HepG2 (cell line): ENCODE measurements around the gene CA14. TPM values are rescaled to one million over a fixed set of nuclear protein-coding genes. Genes with fewer than 3 reads are reported as not detected.

ENCODE experiments used
- ASH2L ChIP-seq: fragments of 300-600, 200-600 bp; sonication (generic); IDR thresholded peaks from 2 replicates; pipeline ENCODE4 v1.7.0; 2017; ENCODE audit warnings: low read depth, mild to moderate bottlenecking, moderate library complexity, mixed read lengths, low read length; ENCODE audit not compliant: insufficient read length
- EP300 ChIP-seq, 3 experiments: sonication (generic) in 1 of 3; formaldehyde crosslinking in 1 of 3; IDR thresholded peaks; 2 replicates each; pipeline versions ENCODE4 v1.5.1 to v1.6.1; 2011 to 2020; ENCODE audit warnings: low read depth in 2 of 3, low read length in 2 of 3, borderline replicate concordance in 1 of 3, improper control_type of control experiment in 1 of 3, mild to moderate bottlenecking in 1 of 3, missing genetic modification reagents in 1 of 3, moderate library complexity in 1 of 3
- ISX ChIP-seq: sonication (generic); formaldehyde crosslinking; conservative IDR thresholded peaks from 2 replicates; pipeline ENCODE4 v1.5.0; 2020; ENCODE audit warnings: missing genetic modification reagents
- KLF16 ChIP-seq, 2 experiments: sonication (generic) in 1 of 2; formaldehyde crosslinking in 1 of 2; IDR thresholded peaks; 2 replicates each; pipeline versions ENCODE4 v1.6.1 to v1.8.0; 2016 to 2023; ENCODE audit warnings: missing genetic modification reagents in 2 of 2, missing compliant biosample characterization in 1 of 2
- NBN ChIP-seq: fragments of 450-650 bp; conservative IDR thresholded peaks from 2 replicates; pipeline ENCODE4 v1.6.1; 2017
- NR2C2 ChIP-seq: sonication (generic); formaldehyde crosslinking; IDR thresholded peaks from 2 replicates; pipeline ENCODE4 v1.4.0; 2020; ENCODE audit warnings: missing genetic modification reagents, mild to moderate bottlenecking, moderate library complexity, borderline replicate concordance
- SCMH1 ChIP-seq: sonication (generic); formaldehyde crosslinking; IDR thresholded peaks from 2 replicates; pipeline ENCODE4 v1.9.0; 2021; ENCODE audit warnings: missing genetic modification reagents, mild to moderate bottlenecking, borderline replicate concordance
- TRIM24 ChIP-seq: sonication (generic); formaldehyde crosslinking; IDR thresholded peaks from 2 replicates; pipeline ENCODE4 v1.8.0; 2022; ENCODE audit warnings: mild to moderate bottlenecking, missing genetic modification reagents
- ZBTB38 ChIP-seq: sonication (generic); formaldehyde crosslinking; IDR thresholded peaks from 2 replicates; pipeline ENCODE4 v1.5.1; 2020; ENCODE audit warnings: mild to moderate bottlenecking, missing genetic modification reagents
- ZNF230 ChIP-seq: sonication (generic); formaldehyde crosslinking; IDR thresholded peaks from 2 replicates; pipeline ENCODE4 v1.4.0; 2020; ENCODE audit warnings: mild to moderate bottlenecking, missing genetic modification reagents
- ZNF329 ChIP-seq: sonication (generic); formaldehyde crosslinking; IDR thresholded peaks from 2 replicates; pipeline ENCODE4 v1.9.0; 2021; ENCODE audit warnings: low read depth, mild to moderate bottlenecking, missing genetic modification reagents
- ZNF652 ChIP-seq: IDR thresholded peaks from 2 replicates; pipeline ENCODE4 v1.6.1; 2016; ENCODE audit warnings: low read depth, borderline replicate concordance
- ZNF777 ChIP-seq: sonication (generic); formaldehyde crosslinking; IDR thresholded peaks from 2 replicates; pipeline ENCODE4 v1.4.0; 2020; ENCODE audit warnings: missing genetic modification reagents
- ZNF883 ChIP-seq: sonication (generic); formaldehyde crosslinking; IDR thresholded peaks from 2 replicates; pipeline ENCODE4 v1.5.1; 2020; ENCODE audit warnings: mild to moderate bottlenecking, missing genetic modification reagents; ENCODE audit errors: not compliant biosample characterization
- polyA plus RNA-seq, 8 experiments: library from polyadenylated mRNA; depleted of rRNA in 3 of 8; stranded (reverse) in 7 of 8; unstranded in 1 of 8; fragments of >200 nt; fragmentation: Illumina TruSeq in 4 of 8; extraction: Trizol in 4 of 8; gene quantifications; 2 replicates each; pipeline versions ENCODE4 v1.2.1 to v1.2.3, GENCODE V29; 2011 to 2016; ENCODE audit warnings: low read depth in 4 of 8, missing spikeins in 1 of 8, mixed read lengths in 1 of 8; ENCODE audit not compliant: insufficient read depth in 1 of 8
- total RNA-seq, 5 experiments: library from RNA; depleted of rRNA; stranded (reverse); fragments of >200 nt; fragmentation: Illumina TruSeq; extraction: Trizol; gene quantifications; 2 replicates each; pipeline ENCODE4 v1.2.3, GENCODE V29; 2016; ENCODE audit warnings: low read depth in 1 of 5
- TF ChIP-seq, protein P1 (sequence below): sonication (generic); formaldehyde crosslinking; IDR thresholded peaks from 2 replicates; pipeline ENCODE4 v1.5.1; 2020; ENCODE audit warnings: mild to moderate bottlenecking, moderate library complexity, missing genetic modification reagents
- TF ChIP-seq, protein P2 (sequence below): sonication (generic); formaldehyde crosslinking; IDR thresholded peaks from 2 replicates; pipeline ENCODE4 v1.4.0; 2020; ENCODE audit warnings: missing genetic modification reagents
- TF ChIP-seq, protein P3 (sequence below): sonication (generic); formaldehyde crosslinking; IDR thresholded peaks from 2 replicates; pipeline ENCODE4 v1.4.0; 2020; ENCODE audit warnings: missing genetic modification reagents, mild to moderate bottlenecking, borderline replicate concordance
- TF ChIP-seq, protein P4 (sequence below): IDR thresholded peaks from 2 replicates; pipeline ENCODE4 v1.6.1; 2012; ENCODE audit warnings: inconsistent platforms
- TF ChIP-seq, protein P5 (sequence below): sonication (generic); formaldehyde crosslinking; IDR thresholded peaks from 2 replicates; pipeline ENCODE4 v1.5.0; 2020; ENCODE audit warnings: mild to moderate bottlenecking, missing genetic modification reagents

Gene CA14
- total and polyA plus RNA-seq, 2 of the 13 experiments (the other 11 are each of a cell fraction or from before 2014, with no cell fraction given): 2.4 to 8.5 TPM

DNA sequence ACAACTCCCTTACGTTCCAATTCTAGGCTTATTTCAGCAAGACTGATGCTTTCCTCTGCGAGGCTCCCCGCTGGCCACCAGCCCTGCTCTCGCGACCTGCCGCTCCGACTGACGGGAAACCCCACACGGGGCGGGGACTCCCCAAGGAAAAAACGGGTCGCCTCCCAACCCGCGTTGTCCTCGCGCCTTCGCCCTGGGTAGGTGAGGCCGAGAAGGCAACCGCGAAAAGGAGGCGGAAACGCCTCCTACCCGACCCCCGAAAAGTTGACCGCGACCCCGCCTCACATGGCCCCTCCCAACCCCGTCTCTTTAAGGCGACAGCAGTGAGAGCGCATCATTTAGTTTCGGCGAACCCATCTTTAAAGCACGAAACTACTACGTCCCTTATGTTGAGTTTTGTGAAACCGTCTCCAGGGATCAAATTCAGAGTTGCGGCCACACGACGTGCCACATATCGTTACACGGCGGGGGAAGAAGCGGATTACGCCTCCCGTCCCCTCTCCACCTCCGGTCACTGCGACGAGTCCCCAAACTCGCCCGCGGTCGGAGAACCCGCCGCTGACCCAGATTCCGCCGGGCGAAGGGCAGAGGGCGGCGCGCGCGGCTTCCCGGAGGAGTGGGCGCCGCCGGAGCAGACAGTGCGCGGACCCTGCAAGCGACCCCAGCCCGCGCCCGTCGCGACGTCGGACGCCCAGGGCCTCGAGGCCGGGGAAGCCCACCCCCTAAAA lies 22.8 kb upstream of the CA14 start (continued):
- TF ChIP-seq NR2C2 (no peak), KLF16 (CRISPR knock-in tag; IDR thresholded peaks at IDR 0.05) (peak in 1 of 2 experiments; percentile 47; a peak in 2 of 4 replicates), TRIM24 (CRISPR knock-in tag) (no peak), EP300 (IDR thresholded peaks at IDR 0.05; ENCODE audit: low read depth in 2 of 2, low read length in 2 of 2) (no peak), EP300 (CRISPR knock-in tag; IDR thresholded peaks at IDR 0.05; ENCODE audit: borderline replicate concordance) (no peak), ZBTB38 (0 out of 2 replicates have a peak, but pooled peaks have one; percentile 19), ZNF777 (CRISPR knock-in tag) (peak; percentile 69), SCMH1 (CRISPR knock-in tag) (no peak), ZNF652 (CRISPR knock-in tag) (no peak), ASH2L (peak; percentile 88), ZNF883 (CRISPR knock-in tag) (peak; percentile 40), ZNF230 (no peak), NBN (no peak), ZNF329 (CRISPR knock-in tag) (0 out of 2 replicates have a peak, but pooled peaks have one; percentile 66), ISX (CRISPR knock-in tag) (no peak)
- TF ChIP-seq, protein P1, sequence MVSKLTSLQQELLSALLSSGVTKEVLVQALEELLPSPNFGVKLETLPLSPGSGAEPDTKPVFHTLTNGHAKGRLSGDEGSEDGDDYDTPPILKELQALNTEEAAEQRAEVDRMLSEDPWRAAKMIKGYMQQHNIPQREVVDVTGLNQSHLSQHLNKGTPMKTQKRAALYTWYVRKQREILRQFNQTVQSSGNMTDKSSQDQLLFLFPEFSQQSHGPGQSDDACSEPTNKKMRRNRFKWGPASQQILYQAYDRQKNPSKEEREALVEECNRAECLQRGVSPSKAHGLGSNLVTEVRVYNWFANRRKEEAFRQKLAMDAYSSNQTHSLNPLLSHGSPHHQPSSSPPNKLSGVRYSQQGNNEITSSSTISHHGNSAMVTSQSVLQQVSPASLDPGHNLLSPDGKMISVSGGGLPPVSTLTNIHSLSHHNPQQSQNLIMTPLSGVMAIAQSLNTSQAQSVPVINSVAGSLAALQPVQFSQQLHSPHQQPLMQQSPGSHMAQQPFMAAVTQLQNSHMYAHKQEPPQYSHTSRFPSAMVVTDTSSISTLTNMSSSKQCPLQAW: peak; percentile 50; the same call in 1 of the 2 replicates
- TF ChIP-seq, protein P2, sequence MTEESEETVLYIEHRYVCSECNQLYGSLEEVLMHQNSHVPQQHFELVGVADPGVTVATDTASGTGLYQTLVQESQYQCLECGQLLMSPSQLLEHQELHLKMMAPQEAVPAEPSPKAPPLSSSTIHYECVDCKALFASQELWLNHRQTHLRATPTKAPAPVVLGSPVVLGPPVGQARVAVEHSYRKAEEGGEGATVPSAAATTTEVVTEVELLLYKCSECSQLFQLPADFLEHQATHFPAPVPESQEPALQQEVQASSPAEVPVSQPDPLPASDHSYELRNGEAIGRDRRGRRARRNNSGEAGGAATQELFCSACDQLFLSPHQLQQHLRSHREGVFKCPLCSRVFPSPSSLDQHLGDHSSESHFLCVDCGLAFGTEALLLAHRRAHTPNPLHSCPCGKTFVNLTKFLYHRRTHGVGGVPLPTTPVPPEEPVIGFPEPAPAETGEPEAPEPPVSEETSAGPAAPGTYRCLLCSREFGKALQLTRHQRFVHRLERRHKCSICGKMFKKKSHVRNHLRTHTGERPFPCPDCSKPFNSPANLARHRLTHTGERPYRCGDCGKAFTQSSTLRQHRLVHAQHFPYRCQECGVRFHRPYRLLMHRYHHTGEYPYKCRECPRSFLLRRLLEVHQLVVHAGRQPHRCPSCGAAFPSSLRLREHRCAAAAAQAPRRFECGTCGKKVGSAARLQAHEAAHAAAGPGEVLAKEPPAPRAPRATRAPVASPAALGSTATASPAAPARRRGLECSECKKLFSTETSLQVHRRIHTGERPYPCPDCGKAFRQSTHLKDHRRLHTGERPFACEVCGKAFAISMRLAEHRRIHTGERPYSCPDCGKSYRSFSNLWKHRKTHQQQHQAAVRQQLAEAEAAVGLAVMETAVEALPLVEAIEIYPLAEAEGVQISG (CRISPR knock-in tag): peak; percentile 37; the same call in 1 of the 2 replicates
- TF ChIP-seq, protein P3, sequence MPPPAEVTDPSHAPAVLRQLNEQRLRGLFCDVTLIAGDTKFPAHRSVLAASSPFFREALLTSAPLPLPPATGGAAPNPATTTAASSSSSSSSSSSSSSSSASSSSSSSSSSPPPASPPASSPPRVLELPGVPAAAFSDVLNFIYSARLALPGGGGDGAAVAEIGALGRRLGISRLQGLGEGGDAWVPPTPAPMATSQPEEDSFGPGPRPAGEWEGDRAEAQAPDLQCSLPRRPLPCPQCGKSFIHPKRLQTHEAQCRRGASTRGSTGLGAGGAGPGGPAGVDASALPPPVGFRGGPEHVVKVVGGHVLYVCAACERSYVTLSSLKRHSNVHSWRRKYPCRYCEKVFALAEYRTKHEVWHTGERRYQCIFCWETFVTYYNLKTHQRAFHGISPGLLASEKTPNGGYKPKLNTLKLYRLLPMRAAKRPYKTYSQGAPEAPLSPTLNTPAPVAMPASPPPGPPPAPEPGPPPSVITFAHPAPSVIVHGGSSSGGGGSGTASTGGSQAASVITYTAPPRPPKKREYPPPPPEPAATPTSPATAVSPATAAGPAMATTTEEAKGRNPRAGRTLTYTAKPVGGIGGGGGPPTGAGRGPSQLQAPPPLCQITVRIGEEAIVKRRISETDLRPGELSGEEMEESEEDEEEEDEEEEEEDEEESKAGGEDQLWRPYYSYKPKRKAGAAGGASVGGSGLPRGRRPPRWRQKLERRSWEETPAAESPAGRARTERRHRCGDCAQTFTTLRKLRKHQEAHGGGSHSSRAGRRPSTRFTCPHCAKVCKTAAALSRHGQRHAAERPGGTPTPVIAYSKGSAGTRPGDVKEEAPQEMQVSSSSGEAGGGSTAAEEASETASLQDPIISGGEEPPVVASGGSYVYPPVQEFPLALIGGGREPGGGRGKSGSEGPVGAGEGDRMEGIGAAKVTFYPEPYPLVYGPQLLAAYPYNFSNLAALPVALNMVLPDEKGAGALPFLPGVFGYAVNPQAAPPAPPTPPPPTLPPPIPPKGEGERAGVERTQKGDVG (CRISPR knock-in tag): peak; percentile 59; the same call in 1 of the 2 replicates
- TF ChIP-seq, protein P4, sequence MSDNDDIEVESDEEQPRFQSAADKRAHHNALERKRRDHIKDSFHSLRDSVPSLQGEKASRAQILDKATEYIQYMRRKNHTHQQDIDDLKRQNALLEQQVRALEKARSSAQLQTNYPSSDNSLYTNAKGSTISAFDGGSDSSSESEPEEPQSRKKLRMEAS: peak; percentile 66
- TF ChIP-seq, protein P5, sequence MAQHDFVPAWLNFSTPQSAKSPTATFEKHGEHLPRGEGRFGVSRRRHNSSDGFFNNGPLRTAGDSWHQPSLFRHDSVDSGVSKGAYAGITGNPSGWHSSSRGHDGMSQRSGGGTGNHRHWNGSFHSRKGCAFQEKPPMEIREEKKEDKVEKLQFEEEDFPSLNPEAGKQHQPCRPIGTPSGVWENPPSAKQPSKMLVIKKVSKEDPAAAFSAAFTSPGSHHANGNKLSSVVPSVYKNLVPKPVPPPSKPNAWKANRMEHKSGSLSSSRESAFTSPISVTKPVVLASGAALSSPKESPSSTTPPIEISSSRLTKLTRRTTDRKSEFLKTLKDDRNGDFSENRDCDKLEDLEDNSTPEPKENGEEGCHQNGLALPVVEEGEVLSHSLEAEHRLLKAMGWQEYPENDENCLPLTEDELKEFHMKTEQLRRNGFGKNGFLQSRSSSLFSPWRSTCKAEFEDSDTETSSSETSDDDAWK (CRISPR knock-in tag): no peak
